ENCODE measurements around the gene PRSS37. TPM values are rescaled to one million over a fixed set of nuclear protein-coding genes. Genes with fewer than 3 reads are reported as not detected.

PRSS37 gene, protein sequence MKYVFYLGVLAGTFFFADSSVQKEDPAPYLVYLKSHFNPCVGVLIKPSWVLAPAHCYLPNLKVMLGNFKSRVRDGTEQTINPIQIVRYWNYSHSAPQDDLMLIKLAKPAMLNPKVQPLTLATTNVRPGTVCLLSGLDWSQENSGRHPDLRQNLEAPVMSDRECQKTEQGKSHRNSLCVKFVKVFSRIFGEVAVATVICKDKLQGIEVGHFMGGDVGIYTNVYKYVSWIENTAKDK
- not detected for total RNA-seq

DNA sequence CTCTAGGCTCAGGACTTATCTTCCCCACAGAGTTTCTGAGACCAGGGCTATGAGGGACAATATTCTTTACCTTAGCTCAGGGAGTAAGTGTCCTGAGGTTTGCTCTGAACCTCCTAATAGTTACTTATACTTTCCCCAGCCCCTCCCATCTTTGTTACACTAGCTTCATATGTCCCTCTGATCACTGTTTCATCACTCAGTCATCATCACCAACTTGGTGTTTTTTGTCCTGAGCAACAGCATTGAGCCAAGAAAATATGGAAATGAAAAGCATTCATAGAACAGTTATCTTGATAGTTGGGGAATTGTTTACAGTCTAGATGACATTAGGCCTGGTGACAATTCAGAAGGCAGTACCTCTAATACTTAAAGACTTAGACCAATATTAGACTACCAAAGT, at the start of gene PRSS37:
PRSS37 (minus strand) TSS at position 101 of the 400 bp plus-strand sequence. CDS start 436 bp downstream, outside the sequence.
- H3K27ac Mint-ChIP-seq: no peak within 1 kb of the TSS
- H3K27me3 Mint-ChIP-seq: no peaks in the 10 kb centered on the region
- H3K4me3 Mint-ChIP-seq: no peak within 1 kb of the TSS
- no peaks in the 10 kb centered on the region for H3K36me3 Mint-ChIP-seq (ENCODE audit: low read depth)
- no peaks in the 10 kb centered on the region for H3K9me3 Mint-ChIP-seq
- no peaks in the 10 kb centered on the region for H3K4me1 Mint-ChIP-seq
- ATAC-seq (replicated peaks): no peak

GRCh38 chr7:141889321-141889720, 48.0 kb upstream of the PRSS37 start:
- no peaks in the 10 kb centered on the region for H3K4me1 Mint-ChIP-seq
- H3K9me3 Mint-ChIP-seq: peaks cover 3% of the 10 kb centered on the region
- peaks cover 10% of the 10 kb centered on the region for H3K27me3 Mint-ChIP-seq
- H3K27ac Mint-ChIP-seq: no peak overlapping the region
- H3K4me3 Mint-ChIP-seq: no peak overlapping the region
- H3K36me3 Mint-ChIP-seq (ENCODE audit: low read depth): no peaks in the 10 kb centered on the region
- no peak for ATAC-seq (replicated peaks)

- ATAC-seq (replicated peaks): peak; percentile 24
Measured at GRCh38 chr7:141884539-141885225, 43.4 kb upstream of the PRSS37 start.

DNA sequence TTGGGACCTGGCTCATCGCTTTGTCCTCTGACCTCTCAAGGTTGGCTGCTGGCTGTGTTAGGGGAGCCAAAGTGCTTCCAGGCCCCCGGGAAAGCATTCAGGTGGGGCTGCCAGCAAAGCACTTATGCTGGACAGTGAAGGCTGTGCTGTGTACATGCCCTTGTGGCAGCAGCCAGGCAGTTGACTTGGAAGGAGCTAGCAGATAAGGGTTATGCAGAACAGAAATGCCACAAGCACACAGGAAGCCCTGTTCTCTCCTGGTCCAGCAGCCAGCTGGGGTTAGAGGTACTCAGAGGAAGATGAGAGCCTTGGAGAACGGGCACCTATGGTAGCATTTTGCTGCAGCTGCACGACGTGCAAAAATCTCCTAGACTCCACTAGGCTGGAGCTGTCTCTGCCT, 39.7 kb upstream of the PRSS37 start:
- no peaks in the 10 kb centered on the region for H3K4me1 Mint-ChIP-seq
- H3K4me3 Mint-ChIP-seq: no peak overlapping the region
- peaks cover 4% of the 10 kb centered on the region for H3K27me3 Mint-ChIP-seq
- H3K36me3 Mint-ChIP-seq (ENCODE audit: low read depth): no peaks in the 10 kb centered on the region
- peaks cover 3% of the 10 kb centered on the region for H3K9me3 Mint-ChIP-seq
- no peak overlapping the region for H3K27ac Mint-ChIP-seq
- no peak for ATAC-seq (replicated peaks)

More at GRCh38 chr7:141884539-141885225, 43.4 kb upstream of the PRSS37 start:
- Mint-ChIP-seq H3K27me3 (peaks cover 10% of the 10 kb centered on the region), H3K9me3 (peaks cover 3% of the 10 kb centered on the region), H3K36me3 (ENCODE audit: low read depth) (no peaks in the 10 kb centered on the region), H3K27ac (no peak overlapping the region), H3K4me1 (no peaks in the 10 kb centered on the region), H3K4me3 (no peak overlapping the region)

GRCh38 chr7:141877365-141877764, 36.1 kb upstream of the PRSS37 start:
- ATAC-seq (replicated peaks): no peak
- no peaks in the 10 kb centered on the region for H3K36me3 Mint-ChIP-seq (ENCODE audit: low read depth)
- H3K4me3 Mint-ChIP-seq: no peak overlapping the region
- H3K4me1 Mint-ChIP-seq: no peaks in the 10 kb centered on the region
- no peaks in the 10 kb centered on the region for H3K27me3 Mint-ChIP-seq
- no peak overlapping the region for H3K27ac Mint-ChIP-seq
- peaks cover 3% of the 10 kb centered on the region for H3K9me3 Mint-ChIP-seq

DNA sequence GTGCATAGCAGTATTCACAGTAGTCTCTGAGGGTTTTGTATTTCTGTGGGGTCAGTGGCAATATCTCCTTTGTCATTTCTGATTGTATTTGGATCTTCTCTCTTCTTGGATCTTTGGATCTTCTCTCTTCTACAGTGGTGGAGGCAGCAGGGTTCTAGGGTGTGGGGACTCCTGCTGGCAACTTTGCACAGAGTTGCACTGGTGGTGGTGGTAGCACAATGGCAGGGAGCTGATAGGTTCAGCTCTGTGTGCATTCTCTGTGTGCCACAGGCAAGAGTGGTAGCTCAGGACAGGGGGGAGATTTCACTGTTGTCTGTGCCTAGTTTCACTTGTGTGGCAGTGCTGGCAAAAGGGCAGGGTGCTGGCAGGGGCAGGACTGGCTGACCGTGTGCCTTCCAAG, 35.1 kb upstream of the PRSS37 start:
- no peak for ATAC-seq (replicated peaks)
- H3K27me3 Mint-ChIP-seq: no peaks in the 10 kb centered on the region

GRCh38 chr7:141875453-141875852, 34.2 kb upstream of the PRSS37 start:
- Mint-ChIP-seq H3K36me3 (ENCODE audit: low read depth) (no peaks in the 10 kb centered on the region), H3K4me1 (no peaks in the 10 kb centered on the region), H3K27me3 (no peaks in the 10 kb centered on the region), H3K27ac (no peak overlapping the region), H3K9me3 (peaks cover 6% of the 10 kb centered on the region), H3K4me3 (no peak overlapping the region)
- no peak for ATAC-seq (replicated peaks)

More for the DNA sequence above, 35.1 kb upstream of the PRSS37 start:
- H3K4me3 Mint-ChIP-seq: no peak overlapping the region
- H3K9me3 Mint-ChIP-seq: peaks cover 6% of the 10 kb centered on the region
- no peaks in the 10 kb centered on the region for H3K36me3 Mint-ChIP-seq (ENCODE audit: low read depth)
- no peaks in the 10 kb centered on the region for H3K4me1 Mint-ChIP-seq
- H3K27ac Mint-ChIP-seq: no peak overlapping the region

GRCh38 chr7:141874787-141875186, 33.5 kb upstream of the PRSS37 start:
- Mint-ChIP-seq H3K9me3 (peaks cover 6% of the 10 kb centered on the region), H3K27me3 (no peaks in the 10 kb centered on the region), H3K27ac (no peak overlapping the region), H3K36me3 (ENCODE audit: low read depth) (no peaks in the 10 kb centered on the region), H3K4me3 (no peak overlapping the region), H3K4me1 (no peaks in the 10 kb centered on the region)
- no peak for ATAC-seq (replicated peaks)

- no peaks in the 10 kb centered on the region for H3K4me1 Mint-ChIP-seq
- ATAC-seq (replicated peaks): no peak
- H3K27ac Mint-ChIP-seq: no peak overlapping the region
- no peak overlapping the region for H3K4me3 Mint-ChIP-seq
- H3K27me3 Mint-ChIP-seq: no peaks in the 10 kb centered on the region
- no peaks in the 10 kb centered on the region for H3K36me3 Mint-ChIP-seq (ENCODE audit: low read depth)
- H3K9me3 Mint-ChIP-seq: peaks cover 3% of the 10 kb centered on the region
Measured at GRCh38 chr7:141872931-141873330, 31.6 kb upstream of the PRSS37 start.

GRCh38 chr7:141866974-141867373, 25.7 kb upstream of the PRSS37 start:
- H3K36me3 Mint-ChIP-seq (ENCODE audit: low read depth): no peaks in the 10 kb centered on the region
- no peak overlapping the region for H3K4me3 Mint-ChIP-seq
- H3K9me3 Mint-ChIP-seq: peaks cover 6% of the 10 kb centered on the region
- ATAC-seq (replicated peaks): no peak
- no peaks in the 10 kb centered on the region for H3K4me1 Mint-ChIP-seq
- H3K27me3 Mint-ChIP-seq: peaks cover 10% of the 10 kb centered on the region
- H3K27ac Mint-ChIP-seq: no peak overlapping the region

- no peaks in the 10 kb centered on the region for H3K36me3 Mint-ChIP-seq (ENCODE audit: low read depth)
- no peak for ATAC-seq (replicated peaks)
- no peak overlapping the region for H3K27ac Mint-ChIP-seq
- H3K9me3 Mint-ChIP-seq: peaks cover 3% of the 10 kb centered on the region
- no peak overlapping the region for H3K4me3 Mint-ChIP-seq
- H3K4me1 Mint-ChIP-seq: no peaks in the 10 kb centered on the region
- H3K27me3 Mint-ChIP-seq: peaks cover 10% of the 10 kb centered on the region
Measured at GRCh38 chr7:141864765-141865447, 23.6 kb upstream of the PRSS37 start.

GRCh38 chr7:141860207-141860606, 18.9 kb upstream of the PRSS37 start:
- Mint-ChIP-seq H3K4me3 (no peak overlapping the region), H3K36me3 (ENCODE audit: low read depth) (no peaks in the 10 kb centered on the region)

GRCh38 chr7:141847996-141848395, 6.7 kb upstream of the PRSS37 start:
- Mint-ChIP-seq H3K4me1 (no peaks in the 10 kb centered on the region), H3K27me3 (no peaks in the 10 kb centered on the region), H3K9me3 (peaks cover 8% of the 10 kb centered on the region), H3K27ac (no peak overlapping the region), H3K4me3 (no peak overlapping the region), H3K36me3 (ENCODE audit: low read depth) (no peaks in the 10 kb centered on the region)
- no peak for ATAC-seq (replicated peaks)

More at GRCh38 chr7:141860207-141860606, 18.9 kb upstream of the PRSS37 start:
- Mint-ChIP-seq H3K27ac (no peak overlapping the region), H3K9me3 (peaks cover 3% of the 10 kb centered on the region), H3K4me1 (no peaks in the 10 kb centered on the region), H3K27me3 (peaks cover 6% of the 10 kb centered on the region)
- ATAC-seq (replicated peaks): no peak

GRCh38 chr7:141844256-141844655, 3.0 kb upstream of the PRSS37 start:
- no peak overlapping the region for H3K27ac Mint-ChIP-seq
- ATAC-seq (replicated peaks): no peak
- H3K4me3 Mint-ChIP-seq: no peak overlapping the region
- no peaks in the 10 kb centered on the region for H3K27me3 Mint-ChIP-seq
- peaks cover 5% of the 10 kb centered on the region for H3K9me3 Mint-ChIP-seq
- no peaks in the 10 kb centered on the region for H3K4me1 Mint-ChIP-seq
- H3K36me3 Mint-ChIP-seq (ENCODE audit: low read depth): no peaks in the 10 kb centered on the region

DNA sequence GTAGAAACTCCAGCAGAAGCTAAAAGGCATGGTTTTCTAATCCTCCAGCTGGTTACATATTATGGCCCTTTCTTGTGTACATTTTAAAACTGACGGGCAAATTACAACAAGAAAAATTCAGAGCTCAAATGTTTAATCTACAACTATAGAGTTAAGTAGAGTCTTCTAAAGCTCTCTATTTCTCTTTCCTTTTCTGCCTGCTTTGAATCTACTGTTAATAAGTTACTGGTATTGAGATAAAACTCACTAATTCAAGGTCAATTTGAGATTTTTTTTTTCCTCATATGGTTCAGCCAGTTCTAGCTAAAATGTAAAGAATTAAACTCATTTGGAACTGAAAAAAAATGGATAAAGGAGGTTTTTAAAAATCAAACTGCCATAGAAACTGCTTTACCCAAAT, 1.6 kb upstream of the PRSS37 start:
- Mint-ChIP-seq H3K4me3 (no peak overlapping the region), H3K27me3 (no peaks in the 10 kb centered on the region), H3K4me1 (no peaks in the 10 kb centered on the region), H3K9me3 (no peaks in the 10 kb centered on the region), H3K27ac (no peak overlapping the region), H3K36me3 (ENCODE audit: low read depth) (no peaks in the 10 kb centered on the region)
- ATAC-seq (replicated peaks): no peak

Measured in activated T-helper 17 cell treated with anti-CD3 and anti-CD28 coated beads, Interleukin-2, amount 50 U/mL, for 72 hours (primary cell).